SK-N-SH (cell line): Measurements from ENCODE around the gene SHISA2. TPM values are rescaled to one million over a fixed set of nuclear protein-coding genes. Genes with fewer than 3 reads are reported as not detected.

ENCODE experiments used
- CTCF ChIA-PET: fragments of 300-600, 350-600 bp; formaldehyde crosslinking; extraction: SDS; loops from one replicate; lab custom pipeline; 2021; lab: Yijun Ruan, JAX
- POLR2A ChIA-PET: fragments of 350-600 bp; sonication (Branson Sonifier 250); formaldehyde crosslinking; extraction: SDS; loops from one replicate; lab custom pipeline; 2020; ENCODE audit warnings: antibody characterized with exemption, inconsistent platforms; lab: Yijun Ruan, JAX
- DNase-seq: peaks from one replicate; pipeline ENCODE4 v3.0.0; 2012
- H2AFZ ChIP-seq: fragments of 200-600 bp; sonication (generic); 2 replicates; pipeline ENCODE4 v1.8.1; 2016; ENCODE audit warnings: antibody characterized with exemption, mild to moderate bottlenecking, low read depth
- H3F3A ChIP-seq: fragments of 200-600 bp; sonication (generic); replicated peaks from 2 replicates; pipeline ENCODE3; 2016; ENCODE audit warnings: antibody characterized with exemption, mild to moderate bottlenecking; ENCODE audit not compliant: insufficient read depth
- H3K27ac ChIP-seq, 2 experiments: fragments of 200-500 bp in 1 of 2; fragments of 200-600 bp in 1 of 2; sonication (Bioruptor generic) in 1 of 2; sonication (generic), shearing (Covaris generic) in 1 of 2; 2 replicates each; pipeline versions ENCODE4 v1.5.1 to v1.6.1; 2014 to 2016; ENCODE audit warnings: low read depth in 2 of 2, inconsistent platforms in 1 of 2, low read length in 1 of 2, mild to moderate bottlenecking in 1 of 2, mixed read lengths in 1 of 2
- H3K27me3 ChIP-seq: fragments of 200-600 bp; sonication (generic), shearing (Covaris generic); 2 replicates; pipeline ENCODE4 v1.6.1; 2016; ENCODE audit warnings: mixed run types; ENCODE audit not compliant: insufficient read depth
- H3K36me3 ChIP-seq, 2 experiments: fragments of 200-500 bp in 1 of 2; fragments of 200-600 bp in 1 of 2; sonication (Bioruptor generic) in 1 of 2; sonication (generic) in 1 of 2; replicated peaks in 1 of 2; 2 replicates each; pipeline versions ENCODE3 to v1.5.1; 2014 to 2016; ENCODE audit warnings: low read length in 1 of 2, mild to moderate bottlenecking in 1 of 2; ENCODE audit not compliant: insufficient read depth in 2 of 2, control insufficient read depth in 1 of 2
- H3K4me1 ChIP-seq, 2 experiments: fragments of 200-500 bp in 1 of 2; fragments of 200-600 bp in 1 of 2; sonication (Bioruptor generic) in 1 of 2; sonication (generic), shearing (Covaris generic) in 1 of 2; 2 replicates each; pipeline versions ENCODE4 v1.5.1 to v1.6.1; 2014 to 2016; ENCODE audit warnings: low read depth in 1 of 2, low read length in 1 of 2, mixed run types in 1 of 2; ENCODE audit not compliant: insufficient read depth in 2 of 2, control insufficient read depth in 1 of 2
- H3K4me2 ChIP-seq: fragments of 200-600 bp; sonication (generic), shearing (Covaris generic); 2 replicates; pipeline ENCODE4 v1.6.1; 2017; ENCODE audit warnings: mixed run types
- H3K4me3 ChIP-seq, 2 experiments: fragments of 200-500 bp in 1 of 2; fragments of 200-600 bp in 1 of 2; sonication (Bioruptor generic) in 1 of 2; sonication (generic), shearing (Covaris generic) in 1 of 2; 2 replicates each; pipeline versions ENCODE4 v1.5.1 to v1.8.1; 2014 to 2016; ENCODE audit warnings: low read depth in 2 of 2, inconsistent platforms in 1 of 2, low read length in 1 of 2, mild to moderate bottlenecking in 1 of 2, mixed read lengths in 1 of 2, moderate library complexity in 1 of 2
- H3K79me2 ChIP-seq: fragments of 200-600 bp; sonication (generic); 2 replicates; pipeline ENCODE4 v1.8.1; 2017; ENCODE audit warnings: mild to moderate bottlenecking; ENCODE audit not compliant: insufficient read depth
- H3K9ac ChIP-seq: fragments of 200-600 bp; sonication (generic); 2 replicates; pipeline ENCODE4 v1.6.1; 2017; ENCODE audit warnings: mixed run types
- H3K9me2 ChIP-seq: fragments of 200-600 bp; sonication (generic); 2 replicates; pipeline ENCODE4 v1.6.1; 2017; ENCODE audit warnings: mixed run types
- H3K9me3 ChIP-seq: fragments of 200-600 bp; sonication (generic); 2 replicates; pipeline ENCODE4 v1.6.1; 2017; ENCODE audit warnings: mixed run types, mild to moderate bottlenecking, moderate library complexity
- H4K20me1 ChIP-seq: fragments of 200-600 bp; sonication (generic); 2 replicates; pipeline ENCODE4 v1.6.1; 2017; ENCODE audit warnings: mild to moderate bottlenecking, mixed run types; ENCODE audit not compliant: insufficient read depth
- CHD2 ChIP-seq: fragments of 150-350 bp; IDR thresholded peaks from 2 replicates; pipeline ENCODE4 v1.6.1; 2018; ENCODE audit warnings: low read length; ENCODE audit not compliant: partially characterized antibody
- EZH2phosphoT487 ChIP-seq: fragments of 200-600 bp; sonication (generic); IDR thresholded peaks from 2 replicates; pipeline ENCODE4 v1.6.1; 2017; ENCODE audit warnings: low read depth, mixed run types, mild to moderate bottlenecking, antibody characterized with exemption, moderate library complexity, borderline replicate concordance
- FOXJ3 ChIP-seq: sonication (generic); formaldehyde crosslinking; IDR thresholded peaks from 2 replicates; pipeline ENCODE4 v1.5.1; 2020; ENCODE audit warnings: mild to moderate bottlenecking, missing genetic modification reagents
- FOXM1 ChIP-seq: IDR thresholded peaks from 2 replicates; pipeline ENCODE4 v1.4.0; 2012; ENCODE audit warnings: low read depth, mild to moderate bottlenecking
- RAD21 ChIP-seq: IDR thresholded peaks from 2 replicates; pipeline ENCODE4 v1.6.1; 2012; ENCODE audit warnings: mild to moderate bottlenecking, low read length
- RFX5 ChIP-seq: IDR thresholded peaks from 2 replicates; pipeline ENCODE4 v1.6.1; 2012; ENCODE audit warnings: mild to moderate bottlenecking, improper control_type of control experiment, low read length
- TEAD4 ChIP-seq: IDR thresholded peaks from 2 replicates; pipeline ENCODE4 v1.4.0; 2012; ENCODE audit warnings: mild to moderate bottlenecking, borderline replicate concordance; ENCODE audit not compliant: insufficient read depth
- WGBS: methylation state at CpG from one replicate; pipeline ENCODE4 v1.1.6; 2017; ENCODE audit warnings: low lambda C conversion rate; 5-methylcytosine and 5-hydroxymethylcytosine counted together
- polyA plus RNA-seq, 3 experiments: library from polyadenylated mRNA; depleted of rRNA; stranded (reverse); fragments of >200 nt; gene quantifications; 2 replicates each; pipeline ENCODE4 v1.2.3, GENCODE V29; 2012
- TF ChIP-seq, protein P1 (sequence below): IDR thresholded peaks from 2 replicates; pipeline ENCODE4 v1.6.1; 2012; ENCODE audit warnings: mild to moderate bottlenecking, low read depth, low read length, moderate library complexity
- TF ChIP-seq, protein P2 (sequence below): IDR thresholded peaks from 2 replicates; pipeline ENCODE4 v1.4.0; 2012; ENCODE audit warnings: low read depth, borderline replicate concordance

Gene SHISA2
- polyA plus RNA-seq, 1 of the 3 experiments (the other 2 are of a cell fraction), result not detected

DNA sequence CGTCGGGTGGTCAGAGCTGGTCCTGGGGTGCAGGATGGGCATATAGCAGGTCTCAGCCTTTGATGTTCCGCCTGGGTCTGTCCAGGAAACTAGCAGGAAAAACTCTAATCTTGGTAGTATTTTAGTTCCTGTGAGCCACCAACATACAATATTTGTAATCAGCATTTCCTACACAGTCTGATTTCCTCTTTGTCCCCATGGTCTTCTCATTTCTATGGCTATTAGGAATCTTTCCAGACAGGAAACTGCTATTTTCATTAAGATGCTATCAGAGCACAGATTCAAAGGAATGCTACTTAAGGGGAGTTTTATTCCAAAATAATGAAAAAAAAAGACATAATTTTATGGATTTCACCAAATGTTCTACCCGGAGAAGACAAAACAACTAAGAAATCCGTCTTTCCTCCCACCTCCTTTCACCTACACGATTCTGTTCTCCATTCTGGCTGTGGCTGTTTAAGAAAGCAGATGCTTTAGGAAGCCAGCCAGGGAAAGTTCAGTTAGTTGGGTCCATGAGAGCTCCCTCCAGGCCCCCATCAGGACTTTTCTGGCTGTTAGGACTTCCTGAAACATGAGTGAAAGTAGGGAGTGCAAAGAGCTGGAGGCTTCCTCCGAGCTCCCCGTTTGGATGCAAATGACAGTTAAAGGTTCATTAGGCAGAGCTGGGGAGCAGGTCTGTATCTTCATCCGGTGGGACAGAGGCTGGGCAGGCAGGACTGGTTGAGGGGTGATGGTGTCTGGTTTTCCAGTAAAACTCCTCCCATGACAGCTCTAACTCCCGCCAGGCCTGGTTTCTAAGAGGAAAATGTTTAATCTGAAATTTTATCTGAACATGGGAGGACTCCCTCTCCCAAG, 36.3 kb downstream of the SHISA2 start (continued):
- TF ChIP-seq TEAD4 (no peak), EZH2phosphoT487 (no peak), FOXJ3 (no peak), CHD2 (no peak), RAD21 (no peak)
- TF ChIP-seq, protein P1, sequence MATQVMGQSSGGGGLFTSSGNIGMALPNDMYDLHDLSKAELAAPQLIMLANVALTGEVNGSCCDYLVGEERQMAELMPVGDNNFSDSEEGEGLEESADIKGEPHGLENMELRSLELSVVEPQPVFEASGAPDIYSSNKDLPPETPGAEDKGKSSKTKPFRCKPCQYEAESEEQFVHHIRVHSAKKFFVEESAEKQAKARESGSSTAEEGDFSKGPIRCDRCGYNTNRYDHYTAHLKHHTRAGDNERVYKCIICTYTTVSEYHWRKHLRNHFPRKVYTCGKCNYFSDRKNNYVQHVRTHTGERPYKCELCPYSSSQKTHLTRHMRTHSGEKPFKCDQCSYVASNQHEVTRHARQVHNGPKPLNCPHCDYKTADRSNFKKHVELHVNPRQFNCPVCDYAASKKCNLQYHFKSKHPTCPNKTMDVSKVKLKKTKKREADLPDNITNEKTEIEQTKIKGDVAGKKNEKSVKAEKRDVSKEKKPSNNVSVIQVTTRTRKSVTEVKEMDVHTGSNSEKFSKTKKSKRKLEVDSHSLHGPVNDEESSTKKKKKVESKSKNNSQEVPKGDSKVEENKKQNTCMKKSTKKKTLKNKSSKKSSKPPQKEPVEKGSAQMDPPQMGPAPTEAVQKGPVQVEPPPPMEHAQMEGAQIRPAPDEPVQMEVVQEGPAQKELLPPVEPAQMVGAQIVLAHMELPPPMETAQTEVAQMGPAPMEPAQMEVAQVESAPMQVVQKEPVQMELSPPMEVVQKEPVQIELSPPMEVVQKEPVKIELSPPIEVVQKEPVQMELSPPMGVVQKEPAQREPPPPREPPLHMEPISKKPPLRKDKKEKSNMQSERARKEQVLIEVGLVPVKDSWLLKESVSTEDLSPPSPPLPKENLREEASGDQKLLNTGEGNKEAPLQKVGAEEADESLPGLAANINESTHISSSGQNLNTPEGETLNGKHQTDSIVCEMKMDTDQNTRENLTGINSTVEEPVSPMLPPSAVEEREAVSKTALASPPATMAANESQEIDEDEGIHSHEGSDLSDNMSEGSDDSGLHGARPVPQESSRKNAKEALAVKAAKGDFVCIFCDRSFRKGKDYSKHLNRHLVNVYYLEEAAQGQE, result no peak
- TF ChIP-seq, protein P2, sequence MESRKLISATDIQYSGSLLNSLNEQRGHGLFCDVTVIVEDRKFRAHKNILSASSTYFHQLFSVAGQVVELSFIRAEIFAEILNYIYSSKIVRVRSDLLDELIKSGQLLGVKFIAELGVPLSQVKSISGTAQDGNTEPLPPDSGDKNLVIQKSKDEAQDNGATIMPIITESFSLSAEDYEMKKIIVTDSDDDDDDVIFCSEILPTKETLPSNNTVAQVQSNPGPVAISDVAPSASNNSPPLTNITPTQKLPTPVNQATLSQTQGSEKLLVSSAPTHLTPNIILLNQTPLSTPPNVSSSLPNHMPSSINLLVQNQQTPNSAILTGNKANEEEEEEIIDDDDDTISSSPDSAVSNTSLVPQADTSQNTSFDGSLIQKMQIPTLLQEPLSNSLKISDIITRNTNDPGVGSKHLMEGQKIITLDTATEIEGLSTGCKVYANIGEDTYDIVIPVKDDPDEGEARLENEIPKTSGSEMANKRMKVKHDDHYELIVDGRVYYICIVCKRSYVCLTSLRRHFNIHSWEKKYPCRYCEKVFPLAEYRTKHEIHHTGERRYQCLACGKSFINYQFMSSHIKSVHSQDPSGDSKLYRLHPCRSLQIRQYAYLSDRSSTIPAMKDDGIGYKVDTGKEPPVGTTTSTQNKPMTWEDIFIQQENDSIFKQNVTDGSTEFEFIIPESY, result no peak
- TF ChIP-seq, all 33 proteins: peak for 0

DNA sequence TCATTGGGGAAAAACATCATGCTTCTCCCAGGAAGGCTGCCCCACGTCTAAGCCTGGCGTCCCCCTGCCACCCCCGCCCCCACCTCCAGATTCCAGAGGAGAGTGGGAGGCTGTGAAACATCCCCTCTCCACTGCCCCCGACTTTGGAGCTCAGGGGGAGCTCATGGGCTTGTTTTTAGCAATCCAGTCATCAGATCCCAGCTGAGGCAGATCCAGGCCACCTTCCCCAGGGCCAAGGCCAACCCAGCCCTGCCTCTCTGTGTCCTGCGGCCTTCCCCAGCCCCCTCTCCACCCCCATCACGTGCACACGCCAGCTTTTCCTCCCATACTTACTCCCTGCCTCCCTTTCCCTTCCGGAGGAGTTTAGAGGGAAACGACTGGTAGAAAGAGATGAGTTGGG, 38.8 kb downstream of the SHISA2 start:
- ChIA-PET CTCF (interaction anchor here (1.0 kb wide), 1 partner anchor 13 kb away, joined by 3 read pairs; no protein-coding TSS in a partner anchor), POLR2A (no interaction called here)
- WGBS, result 47% methylated on average over 9 of the region's 9 CpGs

More for the DNA sequence above, 38.8 kb downstream of the SHISA2 start:
- Histone ChIP-seq H3K9me2 (no peaks in the 10 kb centered on the region), H3K27me3 (no peaks in the 10 kb centered on the region), H2AFZ (no peak overlapping the region), H3K9me3 (no peaks in the 10 kb centered on the region), H3K9ac (no peak overlapping the region), H3K4me2 (no peak overlapping the region), H3F3A (no peaks in the 10 kb centered on the region), H3K4me3 (no peak overlapping the region), H3K27ac (no peak overlapping the region), H3K36me3 (no peaks in the 10 kb centered on the region), H3K4me1 (no peaks in the 10 kb centered on the region; a peak in 1 of 4 replicates), H4K20me1 (no peaks in the 10 kb centered on the region), H3K79me2 (no peaks in the 10 kb centered on the region)
- no peak for DNase-seq
- TF ChIP-seq RFX5 (no peak), FOXM1 (no peak), RAD21 (no peak)
